Right ventricle myocardium superior (tissue), 1 donor: ENCODE measurements around the gene TTLL4. TPM values are rescaled to one million over a fixed set of nuclear protein-coding genes. Genes with fewer than 3 reads are reported as not detected.
"Not testable (repeated sequence)": the region's sequence is repeated elsewhere in the genome, so short reads cannot be mapped to it uniquely, and the experiment has no call there.

Experiments
- ATAC-seq: fragments of 200-7000 bp; cut with Tn5 transposase; one replicate; pipeline ENCODE4 v1.9.1; 2020; ENCODE audit warnings: mild to moderate bottlenecking; ENCODE audit not compliant: poor library complexity
- DNase-seq: peaks from one replicate; pipeline ENCODE4 v3.0.0-alpha.2; 2020
- intact Hi-C: fragments of 100-400 bp; cut with DNase I; formaldehyde crosslinking; loops from one replicate; pipeline ENCODE4 v1.11.2; 2022
- long read RNA-seq: library from polyadenylated mRNA; unstranded; transcript quantifications from one replicate; pipeline ENCODE4 v2.0.0, GENCODE V29; 2021
- total RNA-seq: library from RNA; stranded (reverse); fragmentation: NEBNext Ultra II Directional; extraction: Animal tissue kit (Norgen Biotek cat#: 25700); gene quantifications from one replicate; pipeline ENCODE4 v1.2.1, GENCODE V29; 2021
- donor health status: DM: no; HTN: yes; CAD: no; lungs with severe emphysema.

TTLL4 gene
- 5.6 TPM for total RNA-seq
- long read RNA-seq, full-length matches to known transcripts = 1 of 2 reads
- long read RNA-seq, partial matches to known transcripts = 1 of 2 reads
- long read RNA-seq, other reads (novel, unspliced or antisense) = 0 of 2 reads

DNA sequence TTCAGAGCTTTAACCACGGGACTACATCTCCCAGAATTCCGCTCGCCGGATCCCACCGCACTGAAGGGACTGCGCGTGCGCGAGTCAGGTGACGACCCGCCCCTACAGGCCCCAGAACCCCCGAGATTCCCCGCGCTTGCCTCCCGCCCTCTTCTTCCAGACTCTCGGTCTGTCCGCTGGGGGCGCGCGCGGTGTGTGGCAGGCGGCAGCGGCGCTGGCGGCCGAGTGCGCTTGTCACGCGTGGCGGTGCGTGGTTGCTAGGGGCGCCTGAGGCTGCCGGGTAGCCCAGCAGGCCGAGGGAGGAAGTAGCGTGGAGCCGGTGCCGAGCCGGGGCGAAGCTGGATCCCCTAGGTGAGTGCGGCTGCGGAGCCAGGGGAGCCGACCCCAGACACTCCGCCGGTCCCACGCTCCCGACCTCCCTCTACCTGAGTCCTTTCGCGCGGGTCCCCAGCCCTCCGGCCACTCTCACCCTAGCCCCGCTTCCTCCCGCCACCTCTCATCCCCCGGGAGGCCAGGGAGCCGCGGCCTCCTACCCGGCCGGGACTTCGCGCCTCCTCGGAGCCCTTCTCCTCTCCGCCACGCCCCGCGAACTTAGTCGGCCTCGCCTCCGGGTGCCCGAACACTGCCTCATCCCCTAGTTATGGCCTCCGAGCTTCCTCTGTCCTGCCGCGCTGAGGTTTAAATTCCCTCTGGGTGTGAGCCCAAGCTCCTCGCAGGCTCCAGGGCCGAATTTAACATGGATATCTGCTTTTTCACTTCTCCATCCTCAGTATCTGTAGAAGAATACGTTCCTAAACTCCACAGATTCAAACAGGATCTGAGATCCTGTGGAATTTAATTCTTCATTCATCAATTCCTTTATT, at the start of gene TTLL4:
Gene TTLL4 (plus strand): TSS at position 149 of the 863 bp plus-strand sequence. CDS start 26,842 bp downstream, outside the sequence.
- intact Hi-C loops = loop anchor here (5.0 kb wide), 1 partner anchor 141 kb away; no protein-coding TSS in a partner anchor
- peak; percentile 99 for ATAC-seq
- DNase-seq = peak; percentile 99

- DNase-seq (no peak), ATAC-seq (no peak)
- intact Hi-C loops = no loop called here
These were observed 48.3 kb upstream of the TTLL4 start for GRCh38 chr2:218662377-218662776.

- ATAC-seq (no peak), DNase-seq (no peak)
- intact Hi-C loops = no loop called here
These were observed 47.8 kb upstream of the TTLL4 start for GRCh38 chr2:218662827-218663226.

GRCh38 chr2:218663901-218664300, 46.7 kb upstream of the TTLL4 start:
- intact Hi-C loops = no loop called here
- DNase-seq = no peak

DNA sequence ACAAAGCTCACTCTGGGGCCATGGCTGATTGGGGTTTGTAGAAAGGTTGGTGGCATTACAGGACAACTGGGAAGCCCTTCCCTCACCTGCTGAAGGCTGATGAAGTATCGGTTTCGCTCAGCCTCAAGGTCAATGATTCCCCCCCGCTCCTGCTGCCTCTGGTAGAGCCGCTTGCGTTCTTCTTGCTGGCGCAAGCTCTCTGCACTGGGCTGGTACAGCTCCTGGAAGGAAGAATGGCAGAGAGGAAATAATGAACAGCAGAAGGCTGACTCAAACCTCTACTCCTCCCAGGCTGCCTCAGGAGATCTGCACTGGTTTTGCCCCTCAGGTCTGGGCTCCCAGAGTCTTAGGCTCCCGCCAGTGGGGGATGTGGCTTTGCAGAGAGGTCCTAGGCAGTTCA, 46.0 kb upstream of the TTLL4 start:
- no peak for DNase-seq
- intact Hi-C loops = no loop called here
- no peak for ATAC-seq

More at GRCh38 chr2:218663901-218664300, 46.7 kb upstream of the TTLL4 start:
- no peak for ATAC-seq

- ATAC-seq = no peak
- no peak for DNase-seq
- intact Hi-C loops = no loop called here
These were observed 39.5 kb upstream of the TTLL4 start for GRCh38 chr2:218671097-218671653.

DNA sequence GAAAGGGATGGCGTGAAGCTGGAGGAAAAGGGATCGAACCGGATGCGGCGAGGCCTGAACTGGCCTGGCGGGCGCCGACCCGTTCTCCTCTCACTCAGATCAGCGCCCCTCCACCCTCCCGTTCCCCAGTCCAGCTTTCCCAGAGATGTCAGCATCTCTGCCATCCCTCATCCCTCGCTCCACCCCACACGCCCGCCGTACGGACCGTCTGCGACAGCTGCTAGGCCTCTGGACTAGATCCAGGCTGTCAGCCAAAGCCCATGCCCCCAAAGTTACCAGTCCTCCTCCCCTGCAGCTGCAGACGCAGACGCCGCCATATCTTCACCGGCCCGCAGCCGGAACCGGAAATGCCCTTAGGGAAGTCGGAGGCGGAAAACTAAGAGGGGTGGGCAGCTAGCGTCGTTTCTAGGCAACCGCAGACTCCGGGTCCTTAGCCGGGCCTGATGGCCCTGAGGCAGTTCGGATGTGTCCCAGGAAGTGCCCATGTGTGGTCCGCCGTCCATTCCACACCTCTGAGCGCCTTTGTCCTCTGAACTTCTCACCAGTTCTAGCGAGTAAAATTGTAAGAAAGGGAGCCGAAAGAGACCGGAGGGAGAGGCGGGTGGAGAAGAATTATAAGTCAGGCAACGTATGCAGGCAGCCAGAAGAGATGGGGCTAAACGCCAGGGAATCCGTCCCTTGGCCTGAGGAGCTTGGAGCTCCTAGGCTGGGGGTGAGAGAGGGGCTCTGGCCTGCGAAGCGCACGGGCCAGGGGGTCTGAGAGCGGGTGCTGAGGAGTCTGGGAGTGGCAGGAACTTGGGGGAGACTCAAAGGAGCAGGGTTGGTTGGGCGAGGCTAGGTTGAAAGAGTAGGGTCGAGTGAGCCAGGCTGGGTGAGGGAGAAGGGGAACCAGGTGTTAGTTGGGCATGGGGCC, 38.7 kb upstream of the TTLL4 start, which contains the start of the genes RNF25 and STK36:
Gene RNF25 (minus strand): TSS at position 349 of the 913 bp plus-strand sequence. CDS start 32 bp downstream, at position 317.
Gene STK36 (plus strand): TSS at position 433 of the 913 bp plus-strand sequence. CDS start 744 bp downstream, outside the sequence.
- ATAC-seq = peak; percentile 97
- intact Hi-C loops = no loop called here

DNA sequence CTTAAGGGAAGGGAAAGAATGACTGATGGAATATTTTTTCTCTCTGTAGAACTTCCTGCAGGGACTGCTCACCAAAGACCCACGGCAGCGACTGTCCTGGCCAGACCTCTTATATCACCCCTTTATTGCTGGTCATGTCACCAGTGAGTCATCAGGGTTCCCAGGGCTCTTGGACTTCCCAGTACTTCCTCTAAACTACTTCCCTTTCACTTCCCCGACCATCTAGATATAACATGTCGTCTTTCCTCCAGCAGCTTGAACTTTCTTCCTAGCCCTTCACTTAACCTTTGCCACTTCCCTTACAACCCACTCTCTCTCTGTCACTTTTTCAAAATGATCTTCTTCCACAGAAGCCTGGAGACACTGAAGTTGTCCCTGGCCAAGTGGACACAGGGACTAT, 31.5 kb upstream of the TTLL4 start:
- intact Hi-C loops = no loop called here
- peak; percentile 46 for ATAC-seq

More for the DNA sequence above, 38.7 kb upstream of the TTLL4 start, which contains the start of the genes RNF25 and STK36:
- DNase-seq = peak; percentile 89

GRCh38 chr2:218680061-218680460, 30.6 kb upstream of the TTLL4 start:
- no peak for ATAC-seq
- DNase-seq = no peak
- intact Hi-C loops = no loop called here

More for the DNA sequence above, 31.5 kb upstream of the TTLL4 start:
- no peak for DNase-seq

GRCh38 chr2:218687400-218688060, 23.1 kb upstream of the TTLL4 start:
- DNase-seq, intact Hi-C loops: not testable (repeated sequence)
- peak; percentile 93 for ATAC-seq

GRCh38 chr2:218691234-218691633, 19.4 kb upstream of the TTLL4 start:
- intact Hi-C loops = no loop called here
- ATAC-seq (no peak), DNase-seq (no peak)

DNA sequence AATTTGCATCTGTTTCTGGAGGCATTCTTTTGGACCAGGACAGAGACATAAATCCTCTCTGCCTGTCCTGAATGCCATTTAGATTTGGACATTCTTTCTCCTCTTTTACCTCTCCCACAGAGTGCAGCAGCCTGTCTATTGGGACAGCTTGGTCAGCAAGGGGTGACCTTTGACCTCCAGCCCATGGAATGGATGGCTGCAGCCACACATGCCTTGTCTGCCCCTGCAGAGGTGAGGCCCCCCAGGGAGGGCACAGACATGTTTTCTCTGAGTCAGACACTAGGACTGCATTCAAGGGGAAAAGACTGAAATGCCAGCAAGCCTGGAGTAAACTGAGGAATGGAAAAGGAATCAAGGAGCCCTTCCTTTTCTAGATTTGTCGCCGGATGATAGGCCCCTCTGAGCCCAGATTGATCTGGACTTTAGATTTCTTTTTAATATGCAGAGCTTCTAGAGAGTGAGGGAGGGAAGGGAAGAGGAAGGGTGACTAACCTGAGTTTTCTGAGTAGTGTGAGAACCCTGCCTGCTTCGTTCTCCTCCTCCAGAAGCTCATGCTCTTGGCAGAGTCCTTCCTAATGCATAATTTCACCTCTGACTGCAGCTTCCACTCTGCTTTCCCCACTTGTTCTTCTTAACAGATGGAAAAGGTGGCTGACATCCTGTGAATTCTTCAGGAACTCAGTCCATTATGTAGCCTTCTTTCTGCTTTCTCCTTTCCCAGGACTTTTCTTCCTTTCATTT, 16.1 kb upstream of the TTLL4 start:
- DNase-seq = no peak
- intact Hi-C loops = no loop called here
- no peak for ATAC-seq

DNA sequence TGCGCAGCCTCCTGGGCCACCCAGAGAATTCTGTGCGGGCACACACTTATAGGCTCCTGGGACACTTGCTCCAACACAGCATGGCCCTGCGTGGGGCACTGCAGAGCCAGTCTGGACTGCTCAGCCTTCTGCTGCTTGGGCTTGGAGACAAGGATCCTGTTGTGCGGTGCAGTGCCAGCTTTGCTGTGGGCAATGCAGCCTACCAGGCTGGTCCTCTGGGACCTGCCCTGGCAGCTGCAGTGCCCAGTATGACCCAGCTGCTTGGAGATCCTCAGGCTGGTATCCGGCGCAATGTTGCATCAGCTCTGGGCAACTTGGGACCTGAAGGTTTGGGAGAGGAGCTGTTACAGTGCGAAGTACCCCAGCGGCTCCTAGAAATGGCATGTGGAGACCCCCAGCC, 11.8 kb upstream of the TTLL4 start:
- no peak for DNase-seq
- intact Hi-C loops = no loop called here
- no peak for ATAC-seq

- peak; percentile 48 for ATAC-seq
- intact Hi-C loops = no loop called here
- DNase-seq = no peak
These were observed 8.8 kb upstream of the TTLL4 start for GRCh38 chr2:218701806-218702205.

- no peak for ATAC-seq
- intact Hi-C loops = no loop called here
- DNase-seq = no peak
These were observed 7.3 kb upstream of the TTLL4 start for GRCh38 chr2:218703341-218703740.

GRCh38 chr2:218708086-218708485, 2.5 kb upstream of the TTLL4 start:
- ATAC-seq (no peak), DNase-seq (no peak)
- intact Hi-C loops = no loop called here

DNA sequence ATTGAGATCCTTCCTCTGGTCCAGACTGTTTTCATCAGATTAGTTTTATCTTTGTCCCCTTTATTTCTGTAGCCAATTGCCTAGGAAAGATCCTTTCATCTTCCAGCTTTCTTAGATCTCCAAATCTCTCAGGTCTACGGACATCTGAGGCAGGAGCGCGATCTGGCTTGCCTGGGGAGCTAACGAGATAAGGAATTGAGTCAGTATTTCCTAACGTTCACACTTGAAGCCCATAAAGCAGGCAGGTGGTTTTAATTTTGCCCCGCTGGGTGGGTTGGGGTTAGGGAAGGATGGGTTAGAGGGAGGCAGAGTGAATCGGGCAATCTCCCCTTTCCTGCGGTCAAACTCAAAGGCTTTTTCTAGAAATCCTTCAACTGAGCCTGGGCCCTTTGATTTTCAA, 727 bp upstream of the TTLL4 start:
- no peak for ATAC-seq
- DNase-seq = no peak
- intact Hi-C loops = loop anchor here (5.0 kb wide), 1 partner anchor 142 kb away; no protein-coding TSS in a partner anchor
